ENCODE data around the gene TPRG1. TPM values are rescaled to one million over a fixed set of nuclear protein-coding genes. Genes with fewer than 3 reads are reported as not detected.

TPRG1 gene
- total and polyA plus RNA-seq, 4 donors, result 1.0 to 46.6 (median 6.9) TPM

DNA sequence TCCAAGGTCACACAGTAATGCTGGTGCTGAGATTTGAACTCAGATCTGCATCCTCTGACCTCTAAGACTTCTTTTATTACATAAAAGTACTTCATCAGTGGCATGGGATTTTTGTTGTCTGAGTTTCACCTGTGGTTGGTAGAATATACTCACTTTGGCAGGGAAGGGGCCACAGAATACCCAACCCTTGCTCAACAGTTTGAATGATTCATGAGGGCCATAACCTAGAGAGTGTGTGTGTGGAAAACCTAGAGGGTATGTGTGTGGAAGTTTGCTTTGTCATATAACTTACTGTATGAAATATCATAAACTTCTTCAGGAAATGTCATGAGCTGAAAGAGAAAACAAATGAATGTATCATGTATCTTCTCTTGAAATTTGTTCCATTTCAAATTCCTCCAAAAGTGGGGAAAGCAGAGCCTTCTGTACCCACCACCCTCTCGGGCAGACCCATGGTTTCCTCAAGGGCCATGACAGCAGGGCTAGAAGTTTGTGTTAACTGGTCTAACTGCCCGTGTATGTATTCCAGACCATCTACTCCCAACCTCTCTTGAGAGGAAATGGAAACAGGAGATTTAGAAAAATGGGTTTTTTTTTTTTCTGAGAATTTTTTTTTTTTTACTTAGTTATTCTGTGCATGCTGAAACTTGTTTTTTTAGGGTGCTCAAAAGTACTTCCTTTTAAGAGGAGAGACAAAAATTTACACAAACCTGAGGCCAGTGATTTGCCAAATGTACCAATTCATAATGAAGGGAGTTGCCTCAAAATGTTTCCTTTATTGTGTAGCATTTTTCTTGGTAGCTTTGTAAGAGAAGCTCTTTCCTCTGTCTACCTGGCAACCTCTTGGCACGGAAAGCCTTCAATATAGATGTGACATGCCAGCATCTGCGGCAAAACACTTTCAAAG lies 127.0 kb downstream of the TPRG1 start:
- TF ChIP-seq, protein P1, sequence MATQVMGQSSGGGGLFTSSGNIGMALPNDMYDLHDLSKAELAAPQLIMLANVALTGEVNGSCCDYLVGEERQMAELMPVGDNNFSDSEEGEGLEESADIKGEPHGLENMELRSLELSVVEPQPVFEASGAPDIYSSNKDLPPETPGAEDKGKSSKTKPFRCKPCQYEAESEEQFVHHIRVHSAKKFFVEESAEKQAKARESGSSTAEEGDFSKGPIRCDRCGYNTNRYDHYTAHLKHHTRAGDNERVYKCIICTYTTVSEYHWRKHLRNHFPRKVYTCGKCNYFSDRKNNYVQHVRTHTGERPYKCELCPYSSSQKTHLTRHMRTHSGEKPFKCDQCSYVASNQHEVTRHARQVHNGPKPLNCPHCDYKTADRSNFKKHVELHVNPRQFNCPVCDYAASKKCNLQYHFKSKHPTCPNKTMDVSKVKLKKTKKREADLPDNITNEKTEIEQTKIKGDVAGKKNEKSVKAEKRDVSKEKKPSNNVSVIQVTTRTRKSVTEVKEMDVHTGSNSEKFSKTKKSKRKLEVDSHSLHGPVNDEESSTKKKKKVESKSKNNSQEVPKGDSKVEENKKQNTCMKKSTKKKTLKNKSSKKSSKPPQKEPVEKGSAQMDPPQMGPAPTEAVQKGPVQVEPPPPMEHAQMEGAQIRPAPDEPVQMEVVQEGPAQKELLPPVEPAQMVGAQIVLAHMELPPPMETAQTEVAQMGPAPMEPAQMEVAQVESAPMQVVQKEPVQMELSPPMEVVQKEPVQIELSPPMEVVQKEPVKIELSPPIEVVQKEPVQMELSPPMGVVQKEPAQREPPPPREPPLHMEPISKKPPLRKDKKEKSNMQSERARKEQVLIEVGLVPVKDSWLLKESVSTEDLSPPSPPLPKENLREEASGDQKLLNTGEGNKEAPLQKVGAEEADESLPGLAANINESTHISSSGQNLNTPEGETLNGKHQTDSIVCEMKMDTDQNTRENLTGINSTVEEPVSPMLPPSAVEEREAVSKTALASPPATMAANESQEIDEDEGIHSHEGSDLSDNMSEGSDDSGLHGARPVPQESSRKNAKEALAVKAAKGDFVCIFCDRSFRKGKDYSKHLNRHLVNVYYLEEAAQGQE (IDR thresholded peaks at IDR 0.05), result no peak
- TF ChIP-seq, protein P2, sequence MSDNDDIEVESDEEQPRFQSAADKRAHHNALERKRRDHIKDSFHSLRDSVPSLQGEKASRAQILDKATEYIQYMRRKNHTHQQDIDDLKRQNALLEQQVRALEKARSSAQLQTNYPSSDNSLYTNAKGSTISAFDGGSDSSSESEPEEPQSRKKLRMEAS (IDR thresholded peaks at IDR 0.05), result no peak
- TF ChIP-seq HNF4A (conservative IDR thresholded peaks at IDR 0.05) (no peak), JUND (IDR thresholded peaks at IDR 0.05) (no peak)
- H3K9me3 ChIP-seq (ENCODE audit: control insufficient read depth in 4 of 4, low read length in 3 of 4), result no peaks in the 10 kb centered on the region
- H3K27ac ChIP-seq (ENCODE audit: low read depth in 1 of 2, low read length in 2 of 2), result no peak overlapping the region
- H3K4me3 ChIP-seq (ENCODE audit: low read depth in 1 of 3, low read length in 3 of 3), result no peak overlapping the region
- H3K27me3 ChIP-seq (ENCODE audit: control insufficient read depth in 4 of 4, insufficient read depth in 4 of 4, low read length in 3 of 4), result no peaks in the 10 kb centered on the region
- H3K36me3 ChIP-seq (ENCODE audit: control insufficient read depth in 4 of 4, insufficient read depth in 3 of 4, low read depth in 1 of 4, low read length in 3 of 4), result peaks cover 0 to 3% (median 0%) of the 10 kb centered on the region in 4 donors
- no peaks in the 10 kb centered on the region for H3K4me1 ChIP-seq (ENCODE audit: control insufficient read depth in 4 of 4, insufficient read depth in 4 of 4, low read length in 3 of 4)
- no peak overlapping the region for H3K9ac ChIP-seq (ENCODE audit: low read depth in 1 of 2, low read length in 2 of 2)
- no peak for DNase-seq (ENCODE audit: low spot score)
- WGBS, result 95% methylated on average over 4 of the region's 4 CpGs

DNA sequence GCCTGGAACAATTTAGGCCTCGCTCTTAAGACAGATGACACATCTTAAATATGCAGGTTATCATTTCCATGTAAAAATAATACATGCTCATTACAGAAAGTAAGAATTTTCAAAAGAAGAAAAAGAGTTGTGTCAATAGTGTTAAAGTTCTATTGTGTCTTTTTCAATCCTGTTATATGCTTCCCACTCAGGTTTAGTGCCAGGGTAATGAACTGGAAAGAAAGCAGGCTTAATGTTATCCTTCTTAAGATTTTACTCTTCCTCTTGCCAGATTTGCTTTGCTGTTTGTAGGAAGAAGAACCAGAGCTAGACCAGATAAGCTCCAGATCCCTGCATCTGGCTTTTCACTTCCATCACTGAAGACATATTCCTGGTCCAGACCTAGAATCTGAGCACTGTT lies 128.6 kb downstream of the TPRG1 start:
- 96% methylated on average over 1 of the region's 1 CpG for WGBS
- no peak for DNase-seq (ENCODE audit: low spot score)
- TF ChIP-seq FOXA2 (IDR thresholded peaks at IDR 0.05) (no peak), NR2F2 (IDR thresholded peaks at IDR 0.05) (no peak), RAD21 (IDR thresholded peaks at IDR 0.05) (no peak)
- TF ChIP-seq, protein P3, sequence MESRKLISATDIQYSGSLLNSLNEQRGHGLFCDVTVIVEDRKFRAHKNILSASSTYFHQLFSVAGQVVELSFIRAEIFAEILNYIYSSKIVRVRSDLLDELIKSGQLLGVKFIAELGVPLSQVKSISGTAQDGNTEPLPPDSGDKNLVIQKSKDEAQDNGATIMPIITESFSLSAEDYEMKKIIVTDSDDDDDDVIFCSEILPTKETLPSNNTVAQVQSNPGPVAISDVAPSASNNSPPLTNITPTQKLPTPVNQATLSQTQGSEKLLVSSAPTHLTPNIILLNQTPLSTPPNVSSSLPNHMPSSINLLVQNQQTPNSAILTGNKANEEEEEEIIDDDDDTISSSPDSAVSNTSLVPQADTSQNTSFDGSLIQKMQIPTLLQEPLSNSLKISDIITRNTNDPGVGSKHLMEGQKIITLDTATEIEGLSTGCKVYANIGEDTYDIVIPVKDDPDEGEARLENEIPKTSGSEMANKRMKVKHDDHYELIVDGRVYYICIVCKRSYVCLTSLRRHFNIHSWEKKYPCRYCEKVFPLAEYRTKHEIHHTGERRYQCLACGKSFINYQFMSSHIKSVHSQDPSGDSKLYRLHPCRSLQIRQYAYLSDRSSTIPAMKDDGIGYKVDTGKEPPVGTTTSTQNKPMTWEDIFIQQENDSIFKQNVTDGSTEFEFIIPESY (IDR thresholded peaks at IDR 0.05), result no peak
- TF ChIP-seq, protein P4, sequence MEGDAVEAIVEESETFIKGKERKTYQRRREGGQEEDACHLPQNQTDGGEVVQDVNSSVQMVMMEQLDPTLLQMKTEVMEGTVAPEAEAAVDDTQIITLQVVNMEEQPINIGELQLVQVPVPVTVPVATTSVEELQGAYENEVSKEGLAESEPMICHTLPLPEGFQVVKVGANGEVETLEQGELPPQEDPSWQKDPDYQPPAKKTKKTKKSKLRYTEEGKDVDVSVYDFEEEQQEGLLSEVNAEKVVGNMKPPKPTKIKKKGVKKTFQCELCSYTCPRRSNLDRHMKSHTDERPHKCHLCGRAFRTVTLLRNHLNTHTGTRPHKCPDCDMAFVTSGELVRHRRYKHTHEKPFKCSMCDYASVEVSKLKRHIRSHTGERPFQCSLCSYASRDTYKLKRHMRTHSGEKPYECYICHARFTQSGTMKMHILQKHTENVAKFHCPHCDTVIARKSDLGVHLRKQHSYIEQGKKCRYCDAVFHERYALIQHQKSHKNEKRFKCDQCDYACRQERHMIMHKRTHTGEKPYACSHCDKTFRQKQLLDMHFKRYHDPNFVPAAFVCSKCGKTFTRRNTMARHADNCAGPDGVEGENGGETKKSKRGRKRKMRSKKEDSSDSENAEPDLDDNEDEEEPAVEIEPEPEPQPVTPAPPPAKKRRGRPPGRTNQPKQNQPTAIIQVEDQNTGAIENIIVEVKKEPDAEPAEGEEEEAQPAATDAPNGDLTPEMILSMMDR (IDR thresholded peaks at IDR 0.05; ENCODE audit: low read depth, low read length, missing input control), result no peak
- H3K27ac ChIP-seq (ENCODE audit: low read depth in 1 of 2, low read length in 2 of 2), result no peak overlapping the region
- H3K4me1 ChIP-seq (ENCODE audit: control insufficient read depth in 4 of 4, insufficient read depth in 4 of 4, low read length in 3 of 4), result no peaks in the 10 kb centered on the region
- H3K9ac ChIP-seq (ENCODE audit: low read depth in 1 of 2, low read length in 2 of 2), result no peak overlapping the region
- H3K36me3 ChIP-seq (ENCODE audit: control insufficient read depth in 4 of 4, insufficient read depth in 3 of 4, low read depth in 1 of 4, low read length in 3 of 4), result peaks cover 0 to 3% (median 0%) of the 10 kb centered on the region in 4 donors
- H3K4me3 ChIP-seq (ENCODE audit: low read depth in 1 of 3, low read length in 3 of 3), result no peak overlapping the region
- no peaks in the 10 kb centered on the region for H3K9me3 ChIP-seq (ENCODE audit: control insufficient read depth in 4 of 4, low read length in 3 of 4)
- H3K27me3 ChIP-seq (ENCODE audit: control insufficient read depth in 4 of 4, insufficient read depth in 4 of 4, low read length in 3 of 4), result no peaks in the 10 kb centered on the region

All from liver (tissue), 9 donors.